GM19438 (cell line): ENCODE data around the gene SEPTIN14.
"Not testable (repeated sequence)": the region's sequence is repeated elsewhere in the genome, so short reads cannot be mapped to it uniquely, and the experiment has no call there.

Source experiments
- ATAC-seq: cut with Tn5 transposase; IDR thresholded peaks from one replicate; pipeline ENCODE4 v1.9.1; 2021; ENCODE audit warnings: low read depth; ENCODE audit not compliant: unreplicated experiment

SEPTIN14 gene

DNA sequence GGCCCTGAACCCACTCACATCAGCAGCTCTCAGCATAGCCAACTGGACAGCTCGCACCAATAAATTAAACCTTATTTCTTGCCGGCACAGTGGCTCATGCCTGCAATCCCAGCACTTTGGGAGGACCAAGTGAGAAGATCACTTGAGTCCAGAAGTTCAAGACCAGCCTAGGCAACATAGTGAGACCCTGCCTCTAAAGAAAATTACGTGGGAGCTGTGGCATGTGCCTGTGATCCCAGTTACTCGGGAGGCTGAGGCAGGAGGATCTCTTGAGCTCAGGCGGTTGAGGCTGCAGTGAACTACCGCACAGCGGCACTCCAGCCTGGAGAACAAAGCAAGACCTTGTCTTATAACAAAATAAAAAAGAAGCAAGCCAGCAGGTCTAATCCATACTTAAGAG lies 75.7 kb downstream of the SEPTIN14 start:
- ATAC-seq = no peak

DNA sequence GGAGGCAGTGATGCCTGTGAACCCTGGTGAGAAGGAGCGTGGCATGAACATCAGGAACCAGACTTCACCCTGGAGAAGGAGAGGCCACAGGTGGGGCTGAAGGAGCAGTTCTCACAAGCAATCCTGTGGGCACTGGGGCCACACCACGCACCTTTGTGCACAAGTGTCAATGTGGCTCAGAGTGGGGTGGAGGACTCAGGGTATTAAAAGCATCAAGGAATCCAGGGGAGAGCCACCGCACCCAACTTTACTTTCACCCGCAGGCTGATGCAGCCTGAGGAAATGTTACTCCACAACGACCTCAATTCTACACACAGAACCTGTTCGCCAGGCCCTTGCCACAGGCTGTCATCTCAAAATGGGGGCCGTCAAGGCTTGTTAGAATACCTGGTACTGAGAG lies 77.1 kb downstream of the SEPTIN14 start:
- ATAC-seq = not testable (repeated sequence)

DNA sequence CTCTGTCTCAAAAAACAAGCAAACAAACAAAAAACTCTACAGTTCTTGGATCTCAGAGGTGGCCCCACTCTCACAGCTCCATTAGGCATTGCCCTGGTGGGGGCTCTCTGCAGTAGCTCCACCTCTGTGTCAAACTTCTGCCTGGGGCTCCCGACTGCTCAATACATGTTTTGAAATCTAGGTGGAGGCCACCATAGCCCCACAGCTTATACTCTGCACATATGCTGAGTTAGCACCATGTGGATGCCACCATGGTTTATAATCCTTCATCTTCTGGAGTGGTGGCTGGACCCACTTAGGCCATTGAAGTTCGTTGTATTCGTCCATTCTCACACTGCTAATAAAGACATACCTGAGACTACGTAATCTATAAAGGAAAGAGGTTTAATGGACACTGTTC lies 78.4 kb downstream of the SEPTIN14 start:
- no peak for ATAC-seq

DNA sequence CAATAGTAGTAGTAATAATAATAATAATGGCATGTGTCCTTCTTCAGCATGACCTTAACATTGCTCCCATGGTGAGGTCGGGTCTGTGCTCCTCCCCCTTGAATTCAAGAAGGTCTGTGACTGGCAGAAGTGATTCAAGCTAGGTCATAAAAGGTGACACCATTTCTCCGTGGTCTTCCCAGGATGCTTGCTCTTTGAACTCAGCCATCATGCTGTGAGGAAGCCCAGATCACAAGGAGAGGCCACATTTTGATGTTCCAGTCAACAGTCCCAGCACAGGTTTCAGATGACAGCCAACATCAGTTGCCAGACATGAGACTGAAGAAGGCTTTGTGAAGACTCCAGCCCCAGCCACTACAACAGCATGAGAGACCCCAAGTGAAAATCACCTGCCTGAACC lies 83.9 kb downstream of the SEPTIN14 start:
- no peak for ATAC-seq

DNA sequence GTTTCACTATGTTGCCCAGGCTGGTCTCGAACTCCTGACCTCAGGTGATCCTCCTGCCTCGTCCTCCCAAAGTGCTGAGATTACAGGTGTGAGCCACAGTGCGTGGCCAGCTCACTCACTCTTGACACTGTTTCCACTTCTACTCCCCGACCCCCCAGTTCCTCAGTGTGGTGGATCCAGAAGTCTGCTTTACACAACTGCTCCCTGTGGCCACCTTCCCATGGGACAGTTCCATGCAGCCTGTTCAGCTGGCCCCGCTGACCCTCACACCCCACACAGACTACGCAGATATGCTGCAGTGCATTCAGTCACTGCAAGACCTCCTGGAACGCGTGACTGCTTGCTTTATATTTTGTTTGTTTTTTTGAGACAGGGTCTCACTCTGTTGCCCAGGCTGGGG lies 86.4 kb downstream of the SEPTIN14 start:
- no peak for ATAC-seq

DNA sequence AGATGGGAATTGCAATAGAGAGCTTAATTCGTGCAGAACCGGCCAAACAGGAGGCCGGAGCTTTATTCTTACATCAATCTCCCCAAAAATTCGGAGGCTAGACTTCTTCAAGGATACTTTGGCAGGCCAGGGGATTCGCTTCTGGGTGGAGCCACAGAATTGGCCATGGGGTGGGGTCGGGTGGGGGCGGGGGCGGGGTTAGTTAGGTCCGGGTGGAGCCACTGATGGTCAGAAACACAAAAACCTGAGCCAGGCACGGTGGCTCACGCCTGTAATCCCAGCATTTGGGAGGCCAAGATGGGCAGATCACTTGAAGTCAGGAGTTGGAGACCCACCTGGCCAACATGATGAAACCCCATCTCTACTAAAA lies 87.5 kb downstream of the SEPTIN14 start:
- ATAC-seq = no peak

DNA sequence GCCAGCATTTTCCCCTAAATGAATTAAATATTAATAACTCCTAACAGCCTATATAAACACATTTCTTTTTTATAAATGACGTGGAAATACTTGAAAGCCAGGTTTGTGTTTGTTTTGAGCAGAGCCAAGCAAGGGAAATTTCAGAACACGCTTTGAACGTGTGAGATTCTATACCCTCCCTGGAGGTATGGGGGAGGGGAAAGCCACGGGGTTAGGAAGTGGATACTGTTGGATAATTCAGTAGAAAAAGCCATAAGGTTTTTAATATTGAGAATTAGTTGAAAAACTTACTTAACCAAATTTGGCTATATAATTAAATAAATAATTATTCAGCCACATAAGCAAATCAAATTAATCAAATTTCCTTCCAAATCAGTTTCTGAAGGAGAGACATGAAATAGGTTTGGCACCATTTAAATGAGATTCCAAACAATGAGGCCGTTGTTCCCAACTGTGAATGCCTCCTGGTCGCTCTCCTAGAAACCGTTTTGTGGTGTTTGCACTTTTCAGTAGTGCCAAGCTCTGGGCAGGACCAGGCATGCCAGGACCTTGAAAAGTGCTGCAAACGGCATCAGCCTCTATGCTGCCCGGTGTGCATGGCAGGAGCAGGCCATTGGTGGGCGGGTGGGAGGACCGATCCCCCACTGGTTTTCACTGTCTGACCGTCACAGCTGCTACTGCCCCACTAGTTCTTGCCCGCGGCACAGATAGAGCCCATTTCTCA lies 88.1 kb downstream of the SEPTIN14 start:
- no peak for ATAC-seq

DNA sequence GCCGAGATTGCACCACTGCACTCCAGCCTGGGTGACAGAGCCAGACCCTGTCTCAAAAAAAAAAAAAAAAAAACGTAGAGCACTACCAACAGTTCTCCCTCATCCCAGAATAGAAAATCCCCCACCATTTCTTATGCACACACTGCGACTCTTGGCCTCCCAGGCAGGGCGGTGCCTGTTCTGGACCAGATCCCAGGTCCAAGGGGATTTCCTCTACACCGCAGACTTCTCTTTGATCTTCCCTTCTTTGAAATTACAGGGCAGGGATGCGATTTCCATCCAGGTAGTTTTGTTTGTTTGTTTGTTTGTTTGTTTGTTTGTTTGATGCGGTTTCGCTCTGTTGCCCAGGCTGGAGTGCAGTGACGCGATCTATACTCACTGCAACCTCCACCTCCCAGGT lies 91.8 kb downstream of the SEPTIN14 start:
- no peak for ATAC-seq

DNA sequence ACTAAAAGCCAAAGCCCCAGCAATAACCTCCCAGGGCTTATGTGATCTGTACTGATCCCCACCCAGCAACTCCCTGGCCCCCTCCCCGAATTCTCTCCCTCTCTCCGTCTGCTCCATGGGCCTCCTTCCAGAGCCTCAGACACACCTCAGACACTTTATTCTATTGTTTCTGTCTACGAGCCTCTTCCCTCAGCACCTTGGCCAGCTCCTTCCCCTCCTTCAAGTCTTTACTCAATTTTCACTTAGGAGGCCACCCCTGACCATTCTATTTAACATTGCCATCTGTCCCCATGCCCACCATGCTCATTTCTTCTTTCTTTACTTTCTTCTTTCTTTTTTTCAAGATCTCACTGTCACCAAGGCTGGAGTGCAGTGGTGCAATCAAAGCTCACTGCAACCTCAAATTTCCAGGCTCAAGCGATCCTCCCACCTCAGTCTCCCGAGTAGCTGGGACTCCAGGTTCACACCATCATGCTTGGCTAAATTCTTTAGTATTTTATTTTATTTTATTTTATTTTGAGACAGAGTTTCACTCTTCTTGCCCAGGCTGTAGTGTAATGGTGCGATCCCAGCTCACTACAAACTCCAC lies 109.2 kb downstream of the SEPTIN14 start:
- not testable (repeated sequence) for ATAC-seq

DNA sequence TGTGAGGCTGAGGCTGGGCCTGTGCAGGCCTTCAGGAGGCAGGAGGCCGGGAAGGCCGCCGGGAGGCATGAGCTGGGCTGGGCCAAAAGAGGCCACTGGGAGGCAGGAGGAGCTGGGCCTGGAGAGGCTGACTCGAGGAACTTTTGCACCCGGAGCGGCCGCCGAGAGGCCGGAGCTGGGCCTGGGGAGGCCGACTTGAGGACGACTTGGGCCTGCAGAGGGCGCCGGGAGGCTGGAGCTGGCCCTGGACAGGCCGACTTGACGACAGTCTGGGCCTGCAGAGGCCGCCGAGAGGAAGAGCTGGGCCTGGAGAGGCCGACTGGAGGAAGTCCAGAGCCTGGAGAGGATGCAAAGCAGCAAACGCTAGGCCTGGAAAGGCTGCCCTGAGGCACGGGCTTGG lies 117.8 kb downstream of the SEPTIN14 start:
- not testable (repeated sequence) for ATAC-seq
